Upper lobe of left lung (tissue), 6 donors: ENCODE measurements around the gene EVC. TPM values are rescaled to one million over a fixed set of nuclear protein-coding genes. Genes with fewer than 3 reads are reported as not detected.

Experiments used
- ATAC-seq, 2 donors: fragments of 200-7000 bp; cut with Tn5 transposase; one replicate each; pipeline ENCODE4 v1.9.1; 2022; ENCODE audit warnings: mild to moderate bottlenecking in 2 of 2, moderate library complexity in 2 of 2; ENCODE audit not compliant: low FRiP score in 2 of 2
- DNase-seq, 2 donors: peaks; one replicate each; pipeline ENCODE4 v3.0.0-alpha.2; 2019 to 2020
- H3K27ac ChIP-seq, 4 donors: fragments of 200-600 bp; sonication (generic); one replicate each; pipeline ENCODE4 v1.5.1; 2016 to 2019
- H3K27me3 ChIP-seq, 4 donors: fragments of 200-600 bp; sonication (generic); one replicate each; pipeline ENCODE4 v1.5.1; 2017 to 2019
- H3K36me3 ChIP-seq, 4 donors: fragments of 200-600 bp; sonication (generic); one replicate each; pipeline ENCODE4 v1.5.1; 2016 to 2019
- H3K4me1 ChIP-seq, 4 donors: fragments of 200-600 bp; sonication (generic); one replicate each; pipeline ENCODE4 v1.5.1; 2018 to 2019
- H3K4me3 ChIP-seq, 4 donors: fragments of 200-600 bp; sonication (generic); one replicate each; pipeline ENCODE4 v1.5.1; 2017 to 2019; ENCODE audit warnings: mild to moderate bottlenecking in 2 of 4, moderate library complexity in 1 of 4
- H3K9me3 ChIP-seq, 4 donors: fragments of 200-600 bp; sonication (generic); one replicate each; pipeline ENCODE4 v1.5.1; 2018 to 2019
- EP300 ChIP-seq, 4 donors: sonication (generic); formaldehyde crosslinking; IDR thresholded peaks; one replicate each; pipeline ENCODE4 v1.5.1; 2017; ENCODE audit warnings: antibody characterized with exemption in 4 of 4, control low read depth in 2 of 4
- POLR2A ChIP-seq, 4 donors: fragments of 450-650 bp; IDR thresholded peaks; one replicate each; pipeline ENCODE4 v1.5.1; 2016 to 2017; ENCODE audit warnings: antibody characterized with exemption in 4 of 4, mild to moderate bottlenecking in 2 of 4
- POLR2AphosphoS5 ChIP-seq, 2 donors: sonication (generic); formaldehyde crosslinking; IDR thresholded peaks; one replicate each; pipeline ENCODE4 v1.5.1; 2017; ENCODE audit warnings: antibody characterized with exemption in 2 of 2
- WGBS, 2 donors: methylation state at CpG; one replicate each; pipeline ENCODE4 v1.1.5; 2017 to 2018; 5-methylcytosine and 5-hydroxymethylcytosine counted together
- total RNA-seq, 6 donors: library from RNA; depleted of rRNA in 4 of 6; stranded (reverse); fragments of >200 nt in 4 of 6; gene quantifications; one replicate each; pipeline versions ENCODE4 v1.1.0 to v1.2.1, GENCODE V29; 2016 to 2021
- TF ChIP-seq, protein P1 (sequence below), 6 experiments: fragments of 450-650 bp in 4 of 6; fragments of 200-600 bp in 2 of 6; sonication (generic) in 2 of 6; IDR thresholded peaks; one replicate each; pipeline ENCODE4 v1.5.1; 2016 to 2019; ENCODE audit warnings: antibody characterized with exemption in 6 of 6
- donor health status: DM: no; HTN: no; CAD: no; lungs with moderate emphysema.
- donor health status: DM: no; HTN: yes; CAD: no; lungs with severe emphysema.

EVC gene
- total RNA-seq, 6 donors from 2014 or later, result 25.6 to 65.1 (median 36.2) TPM

DNA sequence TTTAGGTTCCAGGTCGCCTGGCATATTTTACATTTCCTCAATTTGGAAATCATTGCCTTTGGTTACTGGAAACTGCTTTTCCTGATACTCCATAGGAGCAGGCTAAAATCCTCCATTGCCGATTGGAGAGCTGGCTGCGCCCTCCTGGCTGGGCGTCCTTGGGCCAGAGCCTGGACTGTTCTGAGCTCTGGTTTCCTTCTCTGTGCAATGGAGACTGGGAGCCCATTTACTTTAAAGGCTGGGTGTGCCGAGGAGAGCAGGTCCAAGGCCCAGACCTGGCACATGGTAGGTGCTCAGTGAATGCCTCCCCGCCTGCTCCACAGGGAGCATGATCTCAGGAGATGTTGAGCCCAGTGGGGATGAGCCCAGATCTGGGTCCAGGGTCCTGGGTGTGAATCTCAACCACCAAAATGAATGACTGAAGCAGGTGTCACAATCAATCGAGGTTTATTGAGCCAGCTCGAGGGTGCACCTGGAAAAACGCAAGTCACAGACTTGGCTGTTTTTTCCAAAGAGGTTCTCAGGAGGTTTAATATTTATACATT lies 50.0 kb downstream of the EVC start:
- 83 to 89% methylated on average over 5 to 9 of the region's 9 CpGs for WGBS, 2 donors

DNA sequence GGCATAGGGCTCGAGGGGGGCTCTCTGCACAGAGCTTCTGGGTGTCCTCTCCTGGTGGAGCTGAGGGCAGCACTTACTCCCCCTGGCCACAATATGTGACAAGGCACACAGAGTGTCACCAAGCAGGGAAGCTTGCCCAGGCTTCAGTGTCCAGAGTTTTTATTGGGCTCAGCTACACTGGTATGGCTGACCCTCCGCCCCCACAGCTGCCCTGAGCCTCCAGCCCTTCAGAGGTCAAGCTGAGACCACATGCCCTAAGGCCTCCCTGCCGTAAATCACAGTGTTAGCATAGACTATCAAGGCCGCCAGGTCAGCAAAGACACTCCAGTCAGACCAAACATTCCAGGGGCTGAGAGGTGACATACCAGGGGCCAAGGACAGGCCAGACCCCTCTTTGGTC lies 59.0 kb downstream of the EVC start:
- Histone ChIP-seq H3K4me1 (no peaks in the 10 kb centered on the region), H3K27ac (no peak overlapping the region), H3K4me3 (no peak overlapping the region), H3K36me3 (peaks cover 0 to 7% (median 0%) of the 10 kb centered on the region in 4 donors), H3K9me3 (no peaks in the 10 kb centered on the region), H3K27me3 (no peaks in the 10 kb centered on the region)
- ATAC-seq (peak in 1 of 2 donors; percentile 57), DNase-seq (no peak)
- 93 to 100% methylated on average over 1 to 4 of the region's 4 CpGs for WGBS, 2 donors
- TF ChIP-seq POLR2A (IDR thresholded peaks at IDR 0.05), result no peak
- TF ChIP-seq POLR2AphosphoS5 (IDR thresholded peaks at IDR 0.05), result no peak
- TF ChIP-seq EP300 (IDR thresholded peaks at IDR 0.05), result no peak
- TF ChIP-seq, protein P1, sequence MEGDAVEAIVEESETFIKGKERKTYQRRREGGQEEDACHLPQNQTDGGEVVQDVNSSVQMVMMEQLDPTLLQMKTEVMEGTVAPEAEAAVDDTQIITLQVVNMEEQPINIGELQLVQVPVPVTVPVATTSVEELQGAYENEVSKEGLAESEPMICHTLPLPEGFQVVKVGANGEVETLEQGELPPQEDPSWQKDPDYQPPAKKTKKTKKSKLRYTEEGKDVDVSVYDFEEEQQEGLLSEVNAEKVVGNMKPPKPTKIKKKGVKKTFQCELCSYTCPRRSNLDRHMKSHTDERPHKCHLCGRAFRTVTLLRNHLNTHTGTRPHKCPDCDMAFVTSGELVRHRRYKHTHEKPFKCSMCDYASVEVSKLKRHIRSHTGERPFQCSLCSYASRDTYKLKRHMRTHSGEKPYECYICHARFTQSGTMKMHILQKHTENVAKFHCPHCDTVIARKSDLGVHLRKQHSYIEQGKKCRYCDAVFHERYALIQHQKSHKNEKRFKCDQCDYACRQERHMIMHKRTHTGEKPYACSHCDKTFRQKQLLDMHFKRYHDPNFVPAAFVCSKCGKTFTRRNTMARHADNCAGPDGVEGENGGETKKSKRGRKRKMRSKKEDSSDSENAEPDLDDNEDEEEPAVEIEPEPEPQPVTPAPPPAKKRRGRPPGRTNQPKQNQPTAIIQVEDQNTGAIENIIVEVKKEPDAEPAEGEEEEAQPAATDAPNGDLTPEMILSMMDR (IDR thresholded peaks at IDR 0.05), result no peak

More for the DNA sequence above, 50.0 kb downstream of the EVC start:
- H3K36me3 ChIP-seq, result peaks cover 0 to 27% (median 4%) of the 10 kb centered on the region in 4 donors
- no peaks in the 10 kb centered on the region for H3K27me3 ChIP-seq
- TF ChIP-seq POLR2AphosphoS5 (IDR thresholded peaks at IDR 0.05), result no peak
- TF ChIP-seq POLR2A (IDR thresholded peaks at IDR 0.05), result no peak
- TF ChIP-seq EP300 (IDR thresholded peaks at IDR 0.05), result no peak
- TF ChIP-seq, protein P1 (IDR thresholded peaks at IDR 0.05), result no peak
- H3K9me3 ChIP-seq, result no peaks in the 10 kb centered on the region
- H3K27ac ChIP-seq, result no peak overlapping the region
- no peak for DNase-seq
- no peak for ATAC-seq
- H3K4me3 ChIP-seq, result no peak overlapping the region
- no peaks in the 10 kb centered on the region for H3K4me1 ChIP-seq

DNA sequence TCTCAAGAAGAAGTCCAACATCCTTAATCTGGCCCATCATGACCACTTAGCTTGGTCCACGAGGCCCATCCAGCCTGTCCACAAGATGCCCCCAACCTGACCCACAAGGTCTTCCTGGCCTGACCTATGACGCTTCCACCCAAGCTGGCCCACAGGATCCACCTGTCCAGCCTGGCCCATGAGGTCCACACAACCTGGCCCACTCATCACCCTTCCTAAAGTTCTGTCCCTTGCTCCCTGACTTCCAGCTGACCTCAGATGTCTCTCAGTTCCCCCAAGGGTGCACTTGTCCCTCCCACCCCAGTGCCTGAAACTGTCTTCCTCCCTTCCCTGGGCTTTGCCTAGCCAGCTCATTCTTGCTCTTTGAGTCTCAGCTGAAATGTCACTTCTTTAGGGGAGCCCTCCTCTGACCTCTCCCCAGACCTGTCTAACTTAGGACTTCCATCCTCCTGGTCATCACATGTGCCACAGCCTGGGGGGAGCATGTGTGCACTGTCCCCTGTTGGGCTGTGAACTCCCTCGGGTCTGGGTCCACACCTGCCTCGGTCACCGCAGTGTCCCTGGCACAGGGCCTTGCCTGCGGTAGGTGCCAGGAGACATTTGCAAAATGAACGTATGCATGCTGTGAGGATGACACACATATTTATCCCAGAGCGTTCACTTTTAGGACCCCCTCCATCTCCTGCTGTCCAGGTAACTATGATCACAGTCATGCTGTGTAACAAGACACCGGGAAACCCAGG lies 61.7 kb downstream of the EVC start:
- H3K36me3 ChIP-seq, result peaks cover 0 to 7% (median 0%) of the 10 kb centered on the region in 4 donors
- H3K27me3 ChIP-seq, result no peaks in the 10 kb centered on the region
- no peak overlapping the region for H3K27ac ChIP-seq
- H3K4me1 ChIP-seq, result no peaks in the 10 kb centered on the region
- H3K9me3 ChIP-seq, result peaks cover 5 to 20% (median 9%) of the 10 kb centered on the region in 4 donors
- ATAC-seq (peak; percentile 11 to 13), DNase-seq (no peak)
- WGBS, 2 donors, result 81 to 93% methylated on average over 7 to 9 of the region's 9 CpGs
- TF ChIP-seq POLR2A (IDR thresholded peaks at IDR 0.05) (no peak), EP300 (IDR thresholded peaks at IDR 0.05) (no peak)
- no peak overlapping the region for H3K4me3 ChIP-seq

DNA sequence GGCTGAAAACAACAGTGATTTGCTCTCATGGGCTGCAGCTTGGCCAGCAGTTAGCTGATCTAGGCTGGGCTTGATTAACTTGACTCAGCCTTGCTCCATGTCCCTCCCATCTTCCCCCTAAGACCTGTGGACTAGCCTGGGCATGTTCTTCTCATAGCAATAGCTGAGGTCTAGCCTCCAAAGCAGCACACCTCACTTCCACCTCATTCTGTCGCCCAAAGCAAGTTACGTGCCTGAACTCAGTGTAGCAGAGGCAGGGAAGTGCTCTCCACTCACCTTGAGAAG lies 62.2 kb downstream of the EVC start:
- Histone ChIP-seq H3K27ac (no peak overlapping the region), H3K4me1 (no peaks in the 10 kb centered on the region), H3K4me3 (no peak overlapping the region), H3K27me3 (no peaks in the 10 kb centered on the region), H3K36me3 (peaks cover 0 to 7% (median 0%) of the 10 kb centered on the region in 4 donors), H3K9me3 (peaks cover 5 to 20% (median 9%) of the 10 kb centered on the region in 4 donors)
- TF ChIP-seq POLR2AphosphoS5 (IDR thresholded peaks at IDR 0.05), result no peak
- TF ChIP-seq, protein P1 (IDR thresholded peaks at IDR 0.05), result no peak
- TF ChIP-seq POLR2A (IDR thresholded peaks at IDR 0.05), result no peak
- no peak for TF ChIP-seq EP300 (IDR thresholded peaks at IDR 0.05)
- ATAC-seq (peak in 1 of 2 donors; percentile 50), DNase-seq (no peak)
- WGBS, 2 donors, result 94 to 100% methylated on average over 2 of the region's 2 CpGs

DNA sequence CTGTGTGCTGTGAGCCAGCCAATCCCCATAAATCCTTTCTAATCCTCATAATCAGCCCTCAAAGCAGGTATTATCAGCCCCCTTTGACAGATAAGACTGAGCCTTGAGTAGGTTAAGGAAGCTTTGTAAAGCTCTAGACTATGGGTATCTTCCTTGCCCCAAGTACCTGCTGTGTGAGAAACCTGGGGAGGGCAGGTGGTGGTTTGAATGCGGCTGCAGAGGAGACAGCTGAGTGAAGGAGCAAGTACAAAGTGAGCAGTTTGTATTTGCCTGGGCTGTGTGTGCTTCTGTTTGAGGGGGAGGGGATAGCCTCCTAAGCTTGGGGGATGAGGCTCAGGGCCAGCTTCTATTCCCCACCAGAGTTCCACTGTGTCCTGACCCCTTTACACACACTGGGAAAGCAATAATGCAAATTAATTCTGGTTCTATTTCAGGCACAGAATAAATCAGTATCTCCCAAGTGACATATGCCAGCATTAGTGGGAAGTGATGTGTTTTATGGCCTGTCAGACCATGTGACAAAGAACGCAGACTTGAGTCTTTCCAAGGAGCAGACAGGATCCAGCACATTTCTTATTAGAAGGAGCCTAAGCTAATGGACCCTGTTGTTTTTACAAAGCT lies 63.5 kb downstream of the EVC start:
- 78 to 80% methylated on average over 2 of the region's 2 CpGs for WGBS, 2 donors
- H3K36me3 ChIP-seq, result peaks cover 0 to 5% (median 0%) of the 10 kb centered on the region in 4 donors
- H3K27me3 ChIP-seq, result no peaks in the 10 kb centered on the region
- no peaks in the 10 kb centered on the region for H3K4me1 ChIP-seq
- H3K4me3 ChIP-seq, result no peak overlapping the region
- no peak overlapping the region for H3K27ac ChIP-seq
- peaks cover 5 to 20% (median 9%) of the 10 kb centered on the region in 4 donors for H3K9me3 ChIP-seq
- DNase-seq, result no peak
- no peak for ATAC-seq
- TF ChIP-seq, protein P1 (IDR thresholded peaks at IDR 0.05), result no peak
- TF ChIP-seq EP300 (IDR thresholded peaks at IDR 0.05) (no peak), POLR2AphosphoS5 (IDR thresholded peaks at IDR 0.05) (no peak), POLR2A (IDR thresholded peaks at IDR 0.05) (no peak)
